Keratinocyte (primary cell): Measurements from ENCODE around the gene IQCF2. TPM values are rescaled to one million over a fixed set of nuclear protein-coding genes. Genes with fewer than 3 reads are reported as not detected.

ENCODE experiments used
- DNase-seq: peaks from one replicate; pipeline ENCODE4 v3.0.0-alpha.2; 2011; ENCODE audit warnings: low read depth, missing footprints, low spot score
- FAIRE-seq: peaks from 2 replicates; lab custom pipeline; 2011; peaks lifted over from hg19 to GRCh38; lab: Jason Lieb, UNC
- H2AFZ ChIP-seq: 2 replicates; pipeline ENCODE4 v1.6.0; 2012; ENCODE audit warnings: low read length, control low read depth, inconsistent platforms; ENCODE audit not compliant: control insufficient read depth
- H3K27ac ChIP-seq: 2 replicates; pipeline ENCODE4 v1.5.1; 2011; ENCODE audit warnings: low read length; ENCODE audit not compliant: control insufficient read depth, insufficient read depth
- H3K27me3 ChIP-seq: 3 replicates; pipeline ENCODE4 v1.6.0; 2011; ENCODE audit warnings: low read length; ENCODE audit not compliant: control insufficient read depth, insufficient read depth; ENCODE audit errors: extremely low read depth
- H3K36me3 ChIP-seq, 2 experiments: 2 replicates in 1 of 2; 3 replicates in 1 of 2; pipeline ENCODE4 v1.5.1; 2011; ENCODE audit warnings: low read length in 2 of 2, mild to moderate bottlenecking in 1 of 2; ENCODE audit not compliant: control insufficient read depth in 2 of 2, insufficient read depth in 2 of 2; ENCODE audit errors: extremely low read depth in 1 of 2
- H3K4me1 ChIP-seq: 3 replicates; pipeline ENCODE4 v1.5.1; 2011; ENCODE audit warnings: low read length; ENCODE audit not compliant: control insufficient read depth, insufficient read depth; ENCODE audit errors: extremely low read depth
- H3K4me2 ChIP-seq: 3 replicates; pipeline ENCODE4 v1.6.0; 2011; ENCODE audit warnings: low read depth, low read length; ENCODE audit not compliant: control insufficient read depth, insufficient read depth; ENCODE audit errors: extremely low read depth
- H3K4me3 ChIP-seq, 3 experiments: fragments of 200-600 bp in 1 of 3; sonication (generic) in 1 of 3; 2 replicates in 2 of 3; 3 replicates in 1 of 3; pipeline ENCODE4 v1.5.1; 2011 to 2016; ENCODE audit warnings: low read length in 3 of 3, mild to moderate bottlenecking in 3 of 3, control low read depth in 2 of 3, inconsistent platforms in 1 of 3, low read depth in 1 of 3, mixed read lengths in 1 of 3, mixed run types in 1 of 3, moderate library complexity in 1 of 3; ENCODE audit not compliant: control insufficient read depth in 2 of 3, insufficient read depth in 2 of 3; ENCODE audit errors: extremely low read depth in 1 of 3
- H3K79me2 ChIP-seq: 2 replicates; pipeline ENCODE4 v1.6.0; 2012; ENCODE audit warnings: low read length; ENCODE audit not compliant: control insufficient read depth, insufficient read depth
- H3K9ac ChIP-seq: 3 replicates; pipeline ENCODE4 v1.6.0; 2011; ENCODE audit warnings: low read length; ENCODE audit not compliant: control insufficient read depth, insufficient read depth; ENCODE audit errors: extremely low read depth
- H3K9me1 ChIP-seq: 3 replicates; pipeline ENCODE4 v1.6.0; 2011; ENCODE audit warnings: low read length; ENCODE audit not compliant: control insufficient read depth, insufficient read depth; ENCODE audit errors: extremely low read depth
- H3K9me3 ChIP-seq: 2 replicates; pipeline ENCODE4 v1.5.1; 2012; ENCODE audit warnings: low read depth, low read length; ENCODE audit not compliant: control insufficient read depth
- H4K20me1 ChIP-seq: 3 replicates; pipeline ENCODE4 v1.6.0; 2011; ENCODE audit warnings: low read length; ENCODE audit not compliant: control insufficient read depth, insufficient read depth; ENCODE audit errors: extremely low read depth
- CTCF ChIP-seq, 3 experiments: IDR thresholded peaks in 1 of 3; conservative IDR thresholded peaks in 1 of 3; optimal IDR thresholded peaks in 1 of 3; 2 replicates in 2 of 3; 3 replicates in 1 of 3; pipeline versions ENCODE3 to v1.5.1; 2011; ENCODE audit warnings: low read length in 3 of 3, mild to moderate bottlenecking in 3 of 3, moderate library complexity in 2 of 3, control low read depth in 1 of 3, inconsistent platforms in 1 of 3; ENCODE audit not compliant: insufficient read depth in 2 of 3; ENCODE audit errors: extremely low read depth in 1 of 3
- EZH2 ChIP-seq: IDR thresholded peaks from one replicate; pipeline ENCODE4 v1.6.1; 2012; ENCODE audit warnings: inconsistent platforms, mild to moderate bottlenecking, low read length, moderate library complexity
- dilution Hi-C: fragments of 300-500 bp; cut with MboI; formaldehyde crosslinking; loops from one replicate; pipeline ENCODE4 v1.7.0; 2020; ENCODE audit warnings: low sequenced_read_pairs; ENCODE audit not compliant: extremely low pct_ligation_motif_present
- polyA minus RNA-seq, 3 experiments: library from RNA; depleted of rRNA, polyadenylated mRNA; stranded (reverse); fragments of >200 nt; gene quantifications; 1 replicate in 1 of 3; 2 replicates in 1 of 3; 3 replicates in 1 of 3; pipeline ENCODE4 v1.2.3, GENCODE V29; 2011
- polyA plus RNA-seq, 5 experiments: library from polyadenylated mRNA; depleted of rRNA in 3 of 5; stranded (reverse) in 3 of 5; stranded (forward) in 1 of 5; unstranded in 1 of 5; fragments of >200 nt; gene quantifications; 1 replicate in 1 of 5; 2 replicates in 3 of 5; 3 replicates in 1 of 5; pipeline versions ENCODE4 v1.2.1 to v1.2.3, GENCODE V29; 2011 to 2012; ENCODE audit warnings: missing spikeins in 2 of 5, low read depth in 1 of 5, low replicate concordance in 1 of 5

Gene IQCF2
- polyA plus RNA-seq (not detected in 3 replicates), polyA minus RNA-seq (not detected in 3 replicates)
- not detected for polyA plus RNA-seq (2011; ENCODE audit: low read depth)
- not detected in 2 replicates for polyA plus RNA-seq (2011; cell fraction: cytosol; rRNA removed)
- not detected in 2 replicates for polyA plus RNA-seq (2011; cell fraction: nucleus; rRNA removed)
- polyA plus RNA-seq (2012; ENCODE audit: low replicate concordance), result not detected in 2 replicates
- polyA minus RNA-seq (2011; cell fraction: cytosol; rRNA and poly(A)+ RNA removed), result not detected
- polyA minus RNA-seq (2011; cell fraction: nucleus; rRNA and poly(A)+ RNA removed), result not detected in 2 replicates

GRCh38 chr3:51860703-51861665, at the start of gene IQCF2:
TSS of gene IQCF2 (plus strand) at chr3:51861615. CDS start at chr3:51861667, 52 bp downstream.
- Histone ChIP-seq H3K9me1 (no peaks in the 10 kb centered on the region), H3K27me3 (peaks cover 5% of the 10 kb centered on the region), H4K20me1 (no peaks in the 10 kb centered on the region), H3K36me3 (no peaks in the 10 kb centered on the region), H3K4me1 (no peaks in the 10 kb centered on the region), H3K27ac (no peak within 1 kb of the TSS), H3K4me2 (no peak within 1 kb of the TSS), H3K9me3 (no peaks in the 10 kb centered on the region), H3K4me3 (no peak within 1 kb of the TSS), H3K79me2 (no peaks in the 10 kb centered on the region), H2AFZ (no peak within 1 kb of the TSS), H3K9ac (no peak within 1 kb of the TSS)
- FAIRE-seq (no peak), DNase-seq (no peak)
- dilution Hi-C loops, result no loop called here
- no peak for TF ChIP-seq EZH2
- no peak for TF ChIP-seq CTCF (optimal IDR thresholded peaks at IDR 0.05 in 1 of 3, IDR thresholded peaks at IDR 0.05 in 1 of 3, conservative IDR thresholded peaks at IDR 0.05 in 1 of 3; ENCODE audit: extremely low read depth in 1 of 3, insufficient read depth in 2 of 3, low read length in 3 of 3)

DNA sequence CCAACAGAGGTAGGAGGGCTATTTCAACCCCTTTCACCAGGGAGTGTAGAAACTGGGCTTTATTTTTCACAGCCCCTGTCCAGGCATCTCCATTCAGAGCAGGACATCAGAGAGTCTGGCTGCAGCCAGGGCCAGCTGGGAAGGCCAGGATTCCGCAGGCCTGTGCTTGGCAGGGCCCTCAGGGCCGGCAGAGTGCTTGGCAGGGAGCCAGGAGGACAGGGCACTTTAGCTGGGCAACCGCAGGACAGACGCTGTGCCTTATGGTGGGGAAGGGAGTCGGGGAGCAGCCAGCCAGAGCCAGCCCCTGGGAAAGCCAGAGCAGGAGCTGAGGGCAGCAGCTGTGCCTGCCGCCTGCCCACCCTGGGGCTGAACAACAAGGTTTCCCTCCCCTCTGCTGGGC, 47.9 kb upstream of the IQCF2 start:
- Histone ChIP-seq H3K36me3 (no peaks in the 10 kb centered on the region), H4K20me1 (no peaks in the 10 kb centered on the region), H3K4me2 (no peak overlapping the region), H3K27me3 (no peaks in the 10 kb centered on the region), H2AFZ (no peak overlapping the region), H3K9me1 (no peaks in the 10 kb centered on the region), H3K4me3 (no peak overlapping the region), H3K4me1 (no peaks in the 10 kb centered on the region), H3K79me2 (no peaks in the 10 kb centered on the region), H3K9me3 (no peaks in the 10 kb centered on the region), H3K9ac (no peak overlapping the region), H3K27ac (no peak overlapping the region)
- dilution Hi-C loops, result no loop called here
- DNase-seq (no peak), FAIRE-seq (no peak)
- TF ChIP-seq CTCF (optimal IDR thresholded peaks at IDR 0.05 in 1 of 3, IDR thresholded peaks at IDR 0.05 in 1 of 3, conservative IDR thresholded peaks at IDR 0.05 in 1 of 3; ENCODE audit: extremely low read depth in 1 of 3, insufficient read depth in 2 of 3, low read length in 3 of 3), result no peak
- TF ChIP-seq EZH2, result no peak
